ENCODE data around the gene TMEM9B.

The TMEM9B gene

DNA sequence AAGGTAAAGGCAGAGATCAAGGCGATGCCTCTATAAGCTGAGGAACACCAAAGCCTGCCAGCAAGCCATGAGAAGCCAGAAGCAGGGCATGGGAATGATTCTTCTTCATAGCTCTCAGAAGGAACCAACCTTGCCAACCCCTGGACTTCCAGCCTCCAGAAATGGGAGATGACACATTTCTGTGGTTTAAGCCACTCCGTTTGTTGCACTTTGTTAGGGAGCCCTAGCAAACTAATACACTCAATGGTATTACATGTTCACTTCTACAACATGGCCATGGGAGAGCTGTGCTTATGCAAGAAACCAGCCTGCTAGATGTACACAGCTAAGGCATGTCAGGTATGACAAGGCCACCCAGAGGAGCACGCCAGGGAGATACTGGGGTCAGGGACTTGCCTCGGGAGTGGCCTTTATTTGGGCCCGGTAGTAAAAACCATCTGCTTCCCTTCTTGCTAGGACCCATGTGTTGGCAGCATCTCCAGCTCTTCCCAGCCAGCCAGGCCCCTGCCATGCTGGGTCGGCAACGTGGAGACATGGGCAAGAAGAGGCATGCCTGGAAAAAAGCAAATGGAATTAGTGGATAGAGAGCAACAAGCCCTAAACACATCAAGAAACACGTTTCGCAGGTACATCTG lies 35.1 kb downstream of the TMEM9B start:
- no peak for DNase-seq

DNA sequence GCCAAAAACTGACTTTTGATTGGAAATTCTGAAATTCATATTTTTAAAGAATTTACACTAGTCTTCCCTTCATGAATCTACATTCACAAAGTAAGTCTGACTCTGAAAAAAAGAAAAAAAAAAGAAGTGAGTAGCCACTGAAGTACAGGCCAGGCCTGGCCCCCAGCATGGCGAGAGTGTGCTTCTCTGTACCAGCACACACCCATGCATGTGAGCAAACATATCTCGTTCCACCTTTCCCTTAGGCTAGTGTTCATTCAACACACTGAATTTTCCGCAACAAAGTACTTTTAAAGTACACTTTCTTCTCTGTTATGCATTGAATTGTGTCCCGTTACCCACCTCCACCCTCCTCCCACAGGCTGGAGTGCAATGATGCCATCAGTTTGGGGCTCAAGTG lies 36.0 kb downstream of the TMEM9B start:
- DNase-seq, result no peak

DNA sequence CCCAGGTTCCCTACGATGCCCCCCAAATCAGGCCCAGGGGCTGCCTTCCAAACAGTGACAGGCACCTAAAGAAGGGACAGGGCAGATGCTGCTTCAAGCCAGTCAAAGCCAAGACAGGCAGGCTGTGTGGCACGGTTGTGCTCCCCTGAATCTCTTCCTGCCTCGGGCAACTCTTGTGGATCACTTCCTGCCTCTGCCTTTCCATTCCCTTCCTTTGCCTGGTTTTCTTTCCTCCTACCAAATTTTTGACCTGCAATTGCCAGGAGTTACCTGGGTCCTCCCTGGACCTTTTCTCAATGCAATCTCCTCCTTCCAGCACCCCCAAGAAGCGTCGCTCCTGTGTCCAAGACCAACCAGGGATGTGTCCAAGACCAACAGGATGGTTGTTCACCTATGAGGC lies 37.0 kb downstream of the TMEM9B start:
- DNase-seq, result no peak

DNA sequence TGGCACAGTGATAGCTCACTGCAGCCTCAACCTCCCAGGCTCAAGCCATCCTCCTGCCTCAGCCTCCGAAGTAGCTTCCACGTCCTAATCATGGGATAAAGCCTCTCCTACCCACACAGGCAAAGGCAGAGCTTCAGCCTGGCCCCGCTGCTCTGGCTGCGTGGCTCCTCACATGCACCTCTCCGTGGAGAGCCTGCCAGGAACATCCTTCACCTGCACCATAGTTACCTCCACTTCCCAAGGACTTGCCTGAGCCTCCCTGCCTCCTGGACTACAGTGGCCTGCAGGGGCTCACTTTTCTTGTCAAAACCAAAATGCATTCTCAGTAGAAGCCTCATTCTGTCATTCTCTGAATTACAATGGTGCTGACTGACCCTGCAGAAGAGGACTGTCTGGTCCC lies 38.0 kb downstream of the TMEM9B start:
- DNase-seq, result no peak

DNA sequence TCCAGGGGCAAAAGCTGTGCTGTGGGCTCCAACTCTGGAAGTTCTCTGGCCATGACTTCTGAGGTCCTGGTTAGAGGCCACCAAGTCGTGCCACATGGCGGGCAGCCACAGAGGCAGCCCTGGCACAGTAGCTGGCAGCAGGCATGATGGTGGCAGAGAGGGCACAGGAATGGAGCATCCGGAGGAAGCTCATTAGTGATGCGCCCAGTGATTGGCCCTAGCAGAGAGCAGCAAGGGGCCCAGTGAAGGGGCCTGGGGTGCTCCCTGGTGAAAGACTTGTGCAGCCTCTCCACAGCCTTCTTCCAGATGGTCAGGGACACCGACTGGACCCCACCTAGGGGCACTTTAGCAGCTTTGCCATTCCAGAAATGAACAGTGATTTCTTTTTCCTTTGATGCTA lies 38.5 kb downstream of the TMEM9B start:
- no peak for DNase-seq

DNA sequence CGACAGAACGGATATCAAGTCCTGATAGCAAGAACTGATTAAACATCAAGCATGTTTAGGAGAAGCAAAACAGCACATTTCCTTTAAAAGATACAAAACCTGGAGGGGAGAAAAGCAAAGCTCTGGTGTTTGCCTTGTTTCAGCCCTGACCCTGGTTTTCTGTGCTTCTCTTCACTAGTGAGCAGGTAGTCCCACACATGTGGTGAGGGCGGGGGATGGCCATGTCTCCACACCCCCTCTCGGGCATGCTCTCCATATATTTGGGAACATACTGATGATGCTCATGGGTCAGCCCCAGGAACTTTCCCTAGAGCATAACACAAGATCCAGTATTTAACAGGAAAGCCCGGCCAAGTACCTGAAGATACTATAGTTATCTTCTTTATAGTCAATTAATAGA lies 41.6 kb downstream of the TMEM9B start:
- DNase-seq, result no peak

DNA sequence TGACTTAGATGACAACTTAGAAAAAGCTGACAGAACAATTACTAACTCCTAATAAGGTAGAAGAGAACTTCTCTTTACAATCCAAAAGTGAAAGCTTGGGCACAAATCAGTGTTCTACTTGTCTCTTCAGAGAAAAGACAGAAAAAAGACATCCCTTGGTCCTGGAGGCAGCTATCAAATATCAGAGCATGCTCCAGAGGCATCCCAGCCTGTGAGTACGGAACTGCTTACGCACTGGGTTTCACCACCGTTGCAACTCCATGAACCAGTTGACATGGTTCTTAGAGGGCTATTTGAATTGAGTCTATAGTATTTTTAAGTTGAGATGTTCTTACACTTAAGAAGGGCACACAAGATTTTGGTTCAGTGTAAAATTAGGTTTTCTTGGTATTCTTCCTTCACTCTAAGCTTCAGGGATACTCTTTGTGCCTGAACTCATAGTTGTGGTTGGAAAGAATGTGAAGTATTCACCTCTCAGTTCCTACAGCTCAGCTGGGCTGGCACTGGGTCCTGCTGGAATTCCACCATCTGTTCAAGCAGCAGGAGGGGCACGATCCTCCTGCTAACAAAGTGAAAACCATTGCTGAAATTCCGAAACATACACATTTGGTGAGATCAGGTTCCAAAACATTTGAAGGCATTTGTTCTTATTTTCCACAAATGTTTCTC lies 47.0 kb downstream of the TMEM9B start:
- no peak for DNase-seq

DNA sequence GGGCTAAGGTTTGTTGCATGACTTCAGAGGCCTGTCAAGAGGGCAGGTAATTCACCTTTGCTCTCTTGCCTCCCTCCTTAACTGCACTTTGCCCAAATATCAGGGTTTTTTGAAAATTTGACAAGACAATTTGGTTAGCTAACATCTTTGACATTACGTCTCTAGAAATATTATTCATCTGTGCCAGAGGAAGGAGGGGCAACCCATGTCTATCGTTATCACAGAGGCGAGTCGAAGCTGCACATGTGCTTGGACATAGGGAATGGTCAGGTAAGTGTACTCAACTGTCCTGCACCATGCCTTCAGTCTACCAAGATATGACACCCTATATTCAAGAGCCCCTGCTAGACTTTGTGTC lies 49.6 kb downstream of the TMEM9B start:
- DNase-seq, result no peak

DNA sequence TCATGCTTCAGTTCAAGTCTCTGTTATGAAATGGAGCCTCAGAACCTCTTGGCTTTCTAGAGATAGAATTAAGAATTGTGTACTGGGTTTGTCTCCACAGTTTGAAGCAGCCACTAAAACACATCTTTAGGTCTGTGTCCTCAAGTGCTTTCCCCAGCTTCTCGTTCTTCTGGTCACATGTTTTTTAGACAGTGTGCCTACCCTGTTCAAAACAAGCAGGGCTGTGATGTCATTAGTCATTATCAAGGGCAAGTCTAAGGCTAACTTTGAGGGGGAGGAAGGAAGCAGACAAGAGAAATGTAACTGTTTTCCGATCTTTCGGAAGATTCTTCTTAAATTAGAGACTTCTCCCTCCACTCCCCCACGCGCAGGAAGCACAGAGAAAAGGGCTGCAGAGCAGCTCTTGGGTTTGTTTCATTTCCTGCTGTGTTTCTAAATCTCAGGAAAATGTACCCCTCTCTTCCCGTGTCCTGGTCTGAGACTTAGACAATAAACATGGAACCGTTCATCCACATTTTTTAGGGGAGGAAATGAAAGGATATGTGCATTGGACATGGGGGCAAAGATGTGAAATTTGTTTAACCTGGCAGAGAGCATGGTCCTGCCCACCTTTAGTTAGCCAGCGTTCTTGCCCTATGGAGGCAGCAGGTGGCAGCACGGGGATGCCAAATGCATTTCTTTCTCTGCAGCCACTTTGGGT lies 50.1 kb downstream of the TMEM9B start:
- DNase-seq, result peak; percentile 48

DNA sequence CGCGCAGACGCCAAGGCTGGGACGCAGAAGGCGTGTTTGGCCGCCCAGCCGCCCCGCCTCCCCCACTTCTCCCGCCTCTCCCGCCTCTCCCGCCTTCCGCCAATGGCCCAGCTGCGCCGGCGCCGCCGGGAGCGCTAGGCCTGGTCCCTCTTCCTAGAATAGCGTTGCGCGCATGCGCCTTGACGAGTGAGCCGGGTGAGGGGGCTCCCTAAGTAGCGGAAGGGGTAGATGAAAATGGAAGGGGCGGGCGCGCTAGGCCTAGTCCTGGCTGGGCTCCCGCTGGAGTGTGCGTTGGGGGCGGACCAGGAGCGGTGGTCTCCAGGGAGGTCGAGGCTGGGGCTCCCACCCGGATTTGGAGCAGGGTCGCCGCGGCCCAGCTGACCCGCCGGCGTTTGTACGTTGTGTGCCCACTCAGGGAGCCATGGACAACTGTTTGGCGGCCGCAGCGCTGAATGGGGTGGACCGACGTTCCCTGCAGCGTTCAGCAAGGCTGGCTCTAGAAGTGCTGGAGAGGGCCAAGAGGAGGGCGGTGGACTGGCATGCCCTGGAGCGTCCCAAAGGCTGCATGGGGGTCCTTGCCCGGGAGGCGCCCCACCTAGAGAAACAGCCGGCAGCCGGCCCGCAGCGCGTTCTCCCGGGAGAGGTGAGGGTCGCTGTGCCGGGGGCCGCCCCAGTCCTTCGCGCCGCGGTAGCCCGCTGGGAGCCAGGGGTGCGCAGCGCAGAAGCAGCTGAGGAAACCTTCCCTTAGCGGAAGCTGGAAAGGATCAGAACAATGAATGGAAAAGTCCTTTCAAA lies 53.0 kb downstream of the TMEM9B start, which contains the start of gene AKIP1:
TSS of gene AKIP1 (plus strand) at position 161 of the 795 bp plus-strand sequence. CDS start at position 422, 261 bp downstream.
- DNase-seq, result peak; percentile 82

DNA sequence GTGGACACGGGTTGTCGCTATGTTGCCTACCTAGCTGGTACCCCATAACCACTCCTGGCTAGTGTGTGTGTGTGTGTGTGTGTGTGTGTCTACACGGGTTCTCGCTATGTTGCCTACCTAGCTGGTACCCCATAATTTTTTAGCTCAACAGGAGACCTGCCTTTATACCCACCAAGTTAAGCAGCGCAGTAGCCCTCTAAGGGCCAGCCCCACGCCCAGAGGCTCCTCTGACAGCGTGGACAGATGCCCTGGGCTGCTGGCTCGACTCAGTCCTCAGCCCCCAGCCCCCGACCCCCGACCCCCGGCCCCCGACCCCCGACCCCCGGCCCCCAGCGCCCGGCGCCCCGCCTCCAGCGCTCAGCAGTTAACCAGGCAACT lies 53.6 kb downstream of the TMEM9B start:
- DNase-seq, result no peak

DNA sequence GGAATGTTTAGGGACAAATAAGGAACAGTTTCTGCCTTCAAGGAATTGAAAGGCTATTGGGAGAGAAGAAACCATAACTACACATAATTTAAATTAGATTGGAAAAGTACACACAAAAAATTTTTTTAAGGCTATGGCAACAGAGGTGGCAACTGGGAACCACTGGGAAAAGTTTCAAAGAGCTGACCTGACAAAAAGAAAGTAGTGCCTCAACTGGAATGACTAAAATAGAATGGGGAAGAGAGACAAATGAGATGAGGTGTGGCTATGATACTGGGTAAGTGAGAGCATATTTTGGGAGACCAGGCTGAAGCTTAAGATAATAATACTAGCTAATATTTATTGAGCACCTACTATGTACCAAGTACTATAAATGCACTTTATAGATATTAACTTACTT lies 56.1 kb downstream of the TMEM9B start:
- no peak for DNase-seq

DNA sequence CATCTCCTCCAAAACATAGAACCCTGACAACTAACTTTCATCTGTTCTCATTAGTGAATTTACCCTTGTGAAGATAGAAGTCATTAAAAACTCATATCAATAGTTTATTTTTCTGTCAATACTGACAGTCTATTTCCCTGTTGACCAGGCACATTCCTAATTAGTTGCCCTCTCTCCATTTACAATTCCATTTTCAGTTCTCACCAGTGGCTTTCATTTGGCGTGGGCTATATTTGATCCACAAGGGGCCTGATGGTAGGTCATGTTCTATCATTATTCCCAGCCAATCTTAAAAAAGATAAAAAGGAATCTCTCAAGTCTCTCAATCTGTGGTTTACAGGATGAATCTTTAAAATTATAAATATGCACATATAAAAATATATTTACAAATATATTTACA lies 57.1 kb downstream of the TMEM9B start:
- DNase-seq, result no peak

DNA sequence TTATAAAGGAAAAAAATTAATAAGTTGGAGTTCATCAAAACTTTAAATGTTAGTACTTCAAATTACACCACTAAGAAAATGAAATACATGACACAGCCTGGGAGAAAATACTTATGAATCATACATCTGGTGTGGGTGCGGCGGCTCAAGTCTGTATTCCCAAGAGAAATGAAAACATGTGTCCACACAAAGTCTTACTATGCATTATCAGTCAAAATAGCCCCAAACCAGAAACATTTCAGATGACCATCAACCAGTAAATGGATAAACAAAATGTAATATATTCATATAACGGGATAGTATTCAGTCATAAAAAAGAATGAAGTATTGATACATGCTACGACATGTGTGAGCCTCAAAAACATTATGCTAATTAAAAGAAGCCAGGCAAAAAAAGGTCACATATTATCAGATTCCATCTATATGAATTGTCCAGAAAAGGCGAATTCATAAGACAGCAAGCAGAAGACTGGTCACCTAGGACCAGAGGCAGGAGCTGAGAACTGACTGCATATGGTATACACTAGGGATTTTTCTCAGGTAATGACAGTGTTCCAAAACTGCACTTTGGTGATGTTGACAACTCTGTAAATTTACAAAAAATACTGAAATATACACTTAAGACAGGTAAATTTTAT lies 58.6 kb downstream of the TMEM9B start:
- DNase-seq, result no peak

DNA sequence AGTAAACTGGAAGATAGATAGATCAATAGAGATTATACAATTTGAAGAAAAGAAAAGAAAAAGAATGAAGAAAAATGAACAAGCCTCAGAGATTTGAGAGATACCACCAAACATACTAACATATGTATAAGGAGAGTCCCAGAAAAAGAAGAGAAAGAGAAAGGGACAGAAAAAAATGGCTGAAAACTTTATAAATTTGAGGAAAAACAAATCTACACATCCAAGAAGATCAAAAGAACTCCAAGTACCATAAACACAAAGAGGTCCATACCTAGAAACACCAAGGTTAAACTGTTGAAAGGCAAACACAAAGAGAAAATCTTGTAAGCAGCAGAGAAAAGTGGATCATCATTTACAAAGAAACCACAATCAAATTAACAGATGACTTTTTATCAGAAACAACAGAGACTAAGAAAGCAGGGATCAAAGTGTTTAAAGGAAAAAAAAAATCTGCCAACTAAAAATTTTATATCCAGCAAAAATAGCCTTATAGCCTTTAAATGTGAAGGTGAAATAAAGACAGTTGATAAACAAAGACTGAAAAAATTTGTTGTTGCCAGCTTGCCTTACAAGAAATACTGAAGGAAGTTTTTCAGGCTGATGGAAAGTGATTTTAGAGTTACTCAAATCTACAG lies 65.0 kb downstream of the TMEM9B start:
- DNase-seq, result no peak

Measured in stimulated activated CD4-positive, alpha-beta T cell treated with anti-CD3 and anti-CD28 coated beads, Interleukin-4, amount 100 ng/mL, for 1 hour (primary cell).